ENCODE results near the gene DAP.
A peak's percentile ranks its signal among the peaks of the same experiment; 100 is the strongest.

Gene DAP

DNA sequence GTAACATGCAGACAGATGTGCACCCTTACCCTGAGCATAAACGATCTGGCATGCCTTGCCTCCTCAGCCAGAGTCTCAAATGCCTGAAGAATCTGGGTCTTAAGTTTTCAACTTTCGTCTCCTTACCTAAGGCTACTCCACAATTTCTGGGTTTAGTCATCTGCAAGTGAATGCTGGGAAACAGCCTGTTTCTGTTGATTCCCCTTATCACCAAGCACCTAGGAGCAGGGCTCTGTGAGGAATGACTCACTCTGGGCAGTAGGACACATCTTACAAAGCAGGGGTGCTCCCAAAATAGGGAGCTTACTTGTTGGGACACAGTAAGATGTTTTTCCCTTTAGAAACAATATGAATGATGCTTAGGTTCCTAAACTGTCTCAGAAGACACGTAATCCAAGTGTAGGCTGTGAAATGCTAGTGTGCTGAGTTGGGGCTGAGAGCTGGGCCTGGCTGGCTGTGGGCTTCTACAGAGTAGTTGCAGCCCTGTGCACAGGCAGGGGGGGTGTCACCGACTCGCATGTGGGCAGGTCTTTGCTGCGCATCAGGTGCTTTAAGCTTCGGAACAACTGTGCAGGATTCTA is 58.0 kb downstream of the DAP start:
- DNase-seq (ENCODE audit: low read depth), result no peak
- no peak overlapping the region for H3K4me3 ChIP-seq (ENCODE audit: low read depth, low read length)

DNA sequence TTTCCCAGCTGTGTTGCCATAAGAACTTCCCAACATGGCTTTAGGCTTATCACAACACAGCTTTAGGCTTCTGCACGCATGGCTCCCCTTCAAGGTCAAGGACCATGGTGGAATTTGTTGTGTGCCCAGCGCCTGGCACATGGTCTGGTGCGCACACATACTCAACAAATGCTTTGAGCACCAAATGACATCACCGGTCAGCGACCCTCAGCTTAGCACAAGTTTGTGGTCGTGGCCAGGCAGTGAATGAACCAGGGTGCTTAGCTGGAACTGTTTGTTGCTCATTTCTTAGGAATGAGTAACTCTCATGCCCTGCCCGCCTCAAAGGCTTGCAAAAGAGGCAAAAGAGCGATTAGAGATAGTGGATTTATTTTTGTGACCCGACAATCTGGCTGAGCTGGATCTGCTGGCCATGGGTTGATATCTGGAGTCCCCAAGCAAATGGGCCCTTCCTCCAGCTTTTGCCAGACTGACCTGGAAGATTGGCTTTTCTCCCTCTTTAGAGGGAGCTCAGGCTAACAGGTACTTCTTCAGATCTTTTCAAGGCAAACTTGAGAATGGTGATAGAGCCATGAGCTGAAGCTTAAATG is 58.9 kb downstream of the DAP start:
- in situ Hi-C loops (cut with HindIII; ENCODE audit: low sequenced_read_pairs), result no loop called here

More for the DNA sequence above, 58.0 kb downstream of the DAP start:
- TF ChIP-seq CTCF (IDR thresholded peaks at IDR 0.05; ENCODE audit: low read depth, low read length, missing control alignments), result no peak
- in situ Hi-C loops (cut with HindIII; ENCODE audit: low sequenced_read_pairs), result no loop called here

DNA sequence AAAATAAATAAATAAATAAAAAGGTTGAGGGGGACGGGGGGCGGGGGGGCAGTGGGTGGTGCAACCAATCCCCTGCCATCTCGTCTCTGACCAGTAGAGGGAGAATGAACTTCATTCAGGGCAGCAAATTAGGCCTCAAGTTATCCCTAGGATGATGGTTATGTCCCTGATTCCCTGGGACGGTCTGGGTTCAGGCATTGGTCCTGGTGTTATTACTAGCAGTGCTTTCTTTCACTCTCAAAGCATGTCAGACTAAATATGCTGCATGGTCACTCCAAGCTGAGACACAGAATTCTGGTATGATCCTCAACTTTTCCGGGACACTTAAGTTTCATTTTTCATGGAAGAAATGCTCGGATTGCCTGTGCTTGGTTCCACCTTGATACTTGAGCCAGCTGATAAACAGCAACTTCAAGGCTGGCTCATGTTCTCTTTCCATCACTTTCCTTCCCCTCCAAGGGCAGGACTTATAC is 59.4 kb downstream of the DAP start:
- in situ Hi-C loops (cut with HindIII; ENCODE audit: low sequenced_read_pairs), result no loop called here
- no peak overlapping the region for H3K4me3 ChIP-seq (ENCODE audit: low read depth, low read length)
- no peak for DNase-seq (ENCODE audit: low read depth)
- TF ChIP-seq CTCF (IDR thresholded peaks at IDR 0.05; ENCODE audit: low read depth, low read length, missing control alignments), result peak; percentile 61

More for the DNA sequence above, 58.9 kb downstream of the DAP start:
- peak; percentile 87 for DNase-seq (ENCODE audit: low read depth)
- H3K4me3 ChIP-seq (ENCODE audit: low read depth, low read length), result no peak overlapping the region
- no peak for TF ChIP-seq CTCF (IDR thresholded peaks at IDR 0.05; ENCODE audit: low read depth, low read length, missing control alignments)

DNA sequence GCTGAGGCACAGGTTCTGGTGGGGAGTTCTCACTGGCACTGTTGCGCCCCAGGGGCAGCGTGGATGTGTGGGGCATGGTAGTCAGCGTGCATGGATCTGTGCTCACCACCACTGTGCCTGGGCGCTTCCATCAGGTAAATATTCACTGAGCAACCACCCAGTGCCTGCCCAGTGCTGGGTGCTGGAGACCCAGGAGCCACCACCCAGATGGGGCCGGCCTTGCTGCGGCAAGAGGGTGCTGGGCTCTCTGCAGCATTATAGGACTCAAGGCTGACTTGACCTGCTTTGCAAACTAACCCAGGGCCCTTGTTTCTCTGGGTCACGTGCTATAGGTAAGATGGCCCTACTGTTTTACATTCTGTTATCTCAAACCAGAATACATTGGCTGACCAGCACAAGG is 60.5 kb downstream of the DAP start:
- H3K4me3 ChIP-seq (ENCODE audit: low read depth, low read length), result no peak overlapping the region
- DNase-seq (ENCODE audit: low read depth), result no peak
- TF ChIP-seq CTCF (IDR thresholded peaks at IDR 0.05; ENCODE audit: low read depth, low read length, missing control alignments), result no peak
- in situ Hi-C loops (cut with HindIII; ENCODE audit: low sequenced_read_pairs), result no loop called here

DNA sequence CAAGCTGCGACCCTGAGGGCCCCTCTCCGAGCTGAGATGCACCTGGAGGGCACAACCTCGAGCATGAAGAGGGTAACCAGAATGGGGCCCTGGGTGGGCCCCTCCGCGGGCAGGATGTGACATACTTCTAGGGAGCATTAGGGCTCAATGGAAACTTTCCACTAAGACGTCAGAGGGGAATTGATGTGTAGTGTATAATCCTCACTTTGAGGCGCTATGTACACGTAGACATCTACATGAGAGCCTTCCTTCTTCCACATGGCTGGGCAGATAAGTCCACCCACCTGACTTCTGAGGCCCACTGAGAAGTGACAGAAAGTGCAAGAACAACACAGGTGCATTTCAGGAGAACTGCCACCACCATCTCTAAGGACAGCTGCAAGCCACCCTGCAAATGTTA is 61.0 kb downstream of the DAP start:
- in situ Hi-C loops (cut with HindIII; ENCODE audit: low sequenced_read_pairs), result no loop called here
- no peak overlapping the region for H3K4me3 ChIP-seq (ENCODE audit: low read depth, low read length)
- TF ChIP-seq CTCF (IDR thresholded peaks at IDR 0.05; ENCODE audit: low read depth, low read length, missing control alignments), result no peak
- DNase-seq (ENCODE audit: low read depth), result no peak

DNA sequence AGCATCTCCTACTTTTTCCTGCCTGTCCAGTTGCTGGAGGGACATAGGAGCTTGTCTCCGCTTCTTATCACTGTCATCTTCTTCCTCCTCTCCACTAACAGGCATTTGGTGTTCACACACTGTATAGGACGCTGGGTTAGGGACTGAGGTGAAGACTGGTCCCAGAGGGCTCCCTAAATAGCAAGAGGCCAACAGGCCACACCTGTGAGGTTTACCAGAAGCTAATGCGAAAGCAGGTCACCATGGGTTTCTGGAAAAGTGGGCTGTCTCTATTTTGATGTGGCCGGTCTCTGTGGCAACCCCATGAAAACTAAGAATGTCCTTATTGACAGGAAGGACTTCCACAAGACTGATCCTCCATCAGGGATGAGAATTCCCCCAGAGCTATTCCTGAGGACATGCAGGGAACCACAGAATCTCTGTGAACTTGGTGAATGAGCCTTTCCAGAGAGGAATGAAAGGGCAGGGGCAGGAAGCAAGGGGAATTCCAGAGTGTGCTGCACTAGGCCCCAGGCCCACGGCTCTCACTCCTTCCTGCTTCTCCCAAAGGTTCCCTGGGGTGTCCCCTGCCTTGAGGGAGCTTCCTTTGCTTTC is 61.7 kb downstream of the DAP start:
- in situ Hi-C loops (cut with HindIII; ENCODE audit: low sequenced_read_pairs), result no loop called here
- H3K4me3 ChIP-seq (ENCODE audit: low read depth, low read length), result no peak overlapping the region
- TF ChIP-seq CTCF (IDR thresholded peaks at IDR 0.05; ENCODE audit: low read depth, low read length, missing control alignments), result no peak
- DNase-seq (ENCODE audit: low read depth), result no peak
